Renal pelvis (tissue), 4 donors: ENCODE measurements around the gene GRIP1. TPM values are rescaled to one million over a fixed set of nuclear protein-coding genes. Genes with fewer than 3 reads are reported as not detected.

ENCODE experiments used
- DNase-seq: peaks from one replicate; pipeline ENCODE4 v3.0.0-alpha.2; 2013
- polyA plus RNA-seq, 3 donors: library from polyadenylated mRNA; unstranded; fragments of 120-200 nt; gene quantifications; one replicate each; pipeline ENCODE4 v1.2.1, GENCODE V29; 2013; ENCODE audit not compliant: insufficient read length in 3 of 3

Gene GRIP1
- polyA plus RNA-seq, 3 donors, result 23.9 to 29.2 (median 24.5) TPM

GRCh38 chr12:66392266-66392915 lies 286.5 kb downstream of the GRIP1 start:
- no peak for DNase-seq

- no peak for DNase-seq
Observed at GRCh38 chr12:66388517-66388916, 290.4 kb downstream of the GRIP1 start.

- DNase-seq, result no peak
Observed at GRCh38 chr12:66387117-66387516, 291.8 kb downstream of the GRIP1 start.

- no peak for DNase-seq
Observed at GRCh38 chr12:66380769-66381535, 297.9 kb downstream of the GRIP1 start.

GRCh38 chr12:66379616-66380015 lies 299.3 kb downstream of the GRIP1 start:
- no peak for DNase-seq

GRCh38 chr12:66375560-66375959 lies 303.3 kb downstream of the GRIP1 start:
- DNase-seq, result no peak

GRCh38 chr12:66371982-66372381 lies 306.9 kb downstream of the GRIP1 start:
- DNase-seq, result no peak

GRCh38 chr12:66367015-66367667 lies 311.7 kb downstream of the GRIP1 start:
- no peak for DNase-seq

GRCh38 chr12:66365718-66366490 lies 313.0 kb downstream of the GRIP1 start:
- DNase-seq, result no peak

- no peak for DNase-seq
Observed at GRCh38 chr12:66361703-66362102, 317.2 kb downstream of the GRIP1 start.

GRCh38 chr12:66359300-66359699 lies 319.6 kb downstream of the GRIP1 start:
- no peak for DNase-seq

GRCh38 chr12:66354291-66354690 lies 324.6 kb downstream of the GRIP1 start:
- DNase-seq, result no peak

GRCh38 chr12:66352899-66353298 lies 326.0 kb downstream of the GRIP1 start:
- no peak for DNase-seq

- DNase-seq, result peak; percentile 4
Observed at GRCh38 chr12:66352197-66352596, 326.7 kb downstream of the GRIP1 start.

- DNase-seq, result no peak
Observed at GRCh38 chr12:66351301-66351700, 327.6 kb downstream of the GRIP1 start.

GRCh38 chr12:66345956-66346355 lies 332.9 kb downstream of the GRIP1 start:
- DNase-seq, result no peak

- DNase-seq, result no peak
Observed at GRCh38 chr12:66345212-66345611, 333.7 kb downstream of the GRIP1 start.

- no peak for DNase-seq
Observed at GRCh38 chr12:66341126-66341525, 337.8 kb downstream of the GRIP1 start.

GRCh38 chr12:66340131-66340530 lies 338.7 kb downstream of the GRIP1 start:
- no peak for DNase-seq

- DNase-seq, result no peak
Observed at GRCh38 chr12:66337381-66338010, 341.4 kb downstream of the GRIP1 start.

GRCh38 chr12:66335746-66336145 lies 343.1 kb downstream of the GRIP1 start:
- DNase-seq, result no peak

GRCh38 chr12:66331814-66332213 lies 347.1 kb downstream of the GRIP1 start:
- no peak for DNase-seq
